RPMI7951 (cell line): ENCODE measurements around the gene MYL7. TPM values are rescaled to one million over a fixed set of nuclear protein-coding genes. Genes with fewer than 3 reads are reported as not detected.

Experiments
- DNase-seq: peaks from one replicate; pipeline ENCODE4 v3.0.0-alpha.2; 2012; ENCODE audit warnings: low read depth
- total RNA-seq: library from RNA; depleted of rRNA; stranded (reverse); fragments of >200 nt; shearing (Covaris generic); gene quantifications from 2 replicates; pipeline ENCODE4 v1.2.3, GENCODE V29; 2014; rRNA removed

MYL7 gene
- total RNA-seq, 1 experiment from 2014 or later, result not detected

- DNase-seq, result peak; percentile 93
Observed at GRCh38 chr7:44100458-44101302, 40.5 kb downstream of the MYL7 start.

GRCh38 chr7:44099669-44100068 is 41.5 kb downstream of the MYL7 start:
- no peak for DNase-seq

GRCh38 chr7:44098092-44099068 is 42.8 kb downstream of the MYL7 start:
- DNase-seq, result no peak

- no peak for DNase-seq
Observed at GRCh38 chr7:44097064-44097932, 43.8 kb downstream of the MYL7 start.

- DNase-seq, result no peak
Observed at GRCh38 chr7:44096326-44096881, 44.7 kb downstream of the MYL7 start.

- DNase-seq, result no peak
Observed at GRCh38 chr7:44095781-44096180, 45.4 kb downstream of the MYL7 start.

- no peak for DNase-seq
Observed at GRCh38 chr7:44094883-44095592, 46.1 kb downstream of the MYL7 start.

GRCh38 chr7:44094365-44094764 is 46.8 kb downstream of the MYL7 start:
- no peak for DNase-seq

- DNase-seq, result no peak
Observed at GRCh38 chr7:44093102-44093641, 48.0 kb downstream of the MYL7 start.

Other genes with a start within 250 kb of the MYL7 start
- gene URGCP, start 234.7 kb downstream of the MYL7 start, total RNA-seq, result 29.4 and 32.8 TPM in 2 replicates
- gene UBE2D4, start 214.9 kb downstream of the MYL7 start, total RNA-seq, result 17.3 and 24.6 TPM in 2 replicates
- not detected in 2 replicates for gene SPDYE1, start 143.4 kb downstream of the MYL7 start, total RNA-seq
- 123 and 148 TPM in 2 replicates for gene DBNL, start 96.6 kb downstream of the MYL7 start, total RNA-seq
- 0.36 and 0.78 TPM in 2 replicates for gene PGAM2, start 75.8 kb downstream of the MYL7 start, total RNA-seq
- 13.1 and 35.0 TPM in 2 replicates for gene POLM, start 58.8 kb downstream of the MYL7 start, total RNA-seq
- 73.7 and 79.7 TPM in 2 replicates for gene AEBP1, start 37.0 kb downstream of the MYL7 start, total RNA-seq
- 193 and 210 TPM in 2 replicates for gene POLD2, start 17.8 kb downstream of the MYL7 start, total RNA-seq
- 2.4 and 2.6 TPM in 2 replicates for gene GCK, start 48.1 kb upstream of the MYL7 start, total RNA-seq
- 118 and 143 TPM in 2 replicates for gene YKT6, start 59.6 kb upstream of the MYL7 start, total RNA-seq
- gene CAMK2B, start 184.3 kb upstream of the MYL7 start, total RNA-seq, result 10.9 and 19.6 TPM in 2 replicates